ENCODE results near the gene ZNF784. TPM values are rescaled to one million over a fixed set of nuclear protein-coding genes. Genes with fewer than 3 reads are reported as not detected.

Gene ZNF784
- total and polyA plus RNA-seq, 2 of the 8 experiments (the other 6 are each of a cell fraction or from before 2014, with no cell fraction given): 6.5 to 8.0 TPM

DNA sequence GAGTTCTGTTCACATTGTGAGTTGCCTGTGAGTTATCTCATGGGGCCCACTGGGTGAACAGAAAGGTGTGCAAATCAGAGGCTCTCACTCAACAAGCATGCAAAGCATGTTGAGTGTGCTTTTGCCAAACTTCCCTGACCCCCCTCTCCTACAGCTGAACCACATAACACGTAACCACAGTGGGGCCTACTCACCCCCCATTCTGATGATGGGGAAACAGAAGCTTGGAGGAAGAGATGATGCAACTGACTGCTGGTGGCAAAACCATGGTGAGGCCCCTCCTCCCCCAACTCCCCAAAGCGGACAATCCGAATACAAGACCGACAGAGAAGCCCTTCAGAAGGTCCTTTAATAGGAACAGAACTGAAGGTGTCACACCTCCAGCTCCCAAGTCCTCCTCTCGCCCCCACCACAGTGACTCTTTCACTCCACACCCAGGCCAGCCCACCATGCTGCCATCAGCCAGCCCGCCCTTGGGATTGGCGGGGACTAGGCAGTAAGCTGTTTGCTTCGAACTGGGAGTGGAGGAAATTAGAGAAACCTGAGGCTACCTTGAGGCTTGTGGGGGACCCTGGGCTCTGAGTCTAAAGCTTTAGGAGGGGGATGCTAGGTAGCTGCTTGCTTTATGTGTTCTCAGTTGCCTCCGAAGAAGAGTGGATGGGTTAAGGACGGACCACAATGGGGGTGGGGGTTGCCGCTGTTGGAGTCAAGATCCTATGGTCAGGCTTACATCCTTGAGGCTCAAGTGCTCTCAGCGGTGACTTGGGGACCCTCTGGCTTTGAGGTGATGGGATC lies 3.8 kb downstream of the ZNF784 start:
- WGBS, 2 experiments (ENCODE audit: extremely low coverage in 1 of 2, insufficient coverage in 1 of 2, insufficient read length in 1 of 2, insufficient replicate concordance in 2 of 2, low coverage in 1 of 2, low lambda C conversion rate in 2 of 2, missing lambda C conversion rate in 1 of 2): 89% methylated on average over 12 of the region's 12 CpGs; no CpG with 5 or more reads in 1 of the 2 experiments
- Histone ChIP-seq H3K14ac (ENCODE audit: insufficient read length) (no peak overlapping the region), H3K56ac (replicated peaks; ENCODE audit: insufficient read length, low read depth, low read length) (no peak overlapping the region), H2AK5ac (ENCODE audit: low read depth, low read length) (no peak overlapping the region), H3K79me2 (ENCODE audit: control insufficient read depth in 1 of 2, insufficient read depth in 2 of 2, low read length in 2 of 2) (no peaks in the 10 kb centered on the region), H3K79me1 (ENCODE audit: low read depth, low read length) (no peaks in the 10 kb centered on the region), H4K8ac (ENCODE audit: extremely low read depth, insufficient read depth, low read length) (no peak overlapping the region), H3K23ac (ENCODE audit: insufficient read length) (no peak overlapping the region), H3K23me2 (ENCODE audit: low read depth, low read length) (no peaks in the 10 kb centered on the region), H4K5ac (ENCODE audit: insufficient read length, low read depth, low read length) (no peak overlapping the region), H3K4me2 (ENCODE audit: insufficient read depth in 1 of 2, low read depth in 2 of 2, low read length in 2 of 2) (no peak overlapping the region), H2BK20ac (ENCODE audit: low read length) (no peak overlapping the region), H3K9me3 (ENCODE audit: insufficient read depth in 2 of 2, low read depth in 1 of 2, low read length in 1 of 2) (no peaks in the 10 kb centered on the region; a peak in 1 of 4 replicates), H2AFZ (ENCODE audit: low read length) (no peak overlapping the region), H3K36me3 (ENCODE audit: control insufficient read depth in 2 of 4, insufficient read depth in 4 of 4, low read length in 3 of 4) (peaks cover 0 to 22% (median 4%) of the 10 kb centered on the region in 4 experiments; a peak in 6 of 8 replicates), H2BK12ac (ENCODE audit: low read depth, low read length) (no peak overlapping the region), H2BK15ac (ENCODE audit: low read length) (no peak overlapping the region), H3K4me3 (ENCODE audit: extremely low read depth in 1 of 4, insufficient read depth in 2 of 4, low read depth in 3 of 4, low read length in 4 of 4) (no peak overlapping the region), H3K4ac (replicated peaks; ENCODE audit: insufficient read length, low read depth, low read length) (no peak overlapping the region), H2BK5ac (ENCODE audit: low read depth, low read length) (no peak overlapping the region), H4K20me1 (replicated peaks in 1 of 2; ENCODE audit: control insufficient read depth in 1 of 2, insufficient read depth in 2 of 2, low read length in 2 of 2) (peaks cover 1 to 5% of the 10 kb centered on the region in 2 experiments), H3K27me3 (replicated peaks in 1 of 4; ENCODE audit: control insufficient read depth in 3 of 4, extremely low read depth in 1 of 4, insufficient read depth in 3 of 4, low read length in 3 of 4) (peaks cover 0 to 2% (median 0%) of the 10 kb centered on the region in 4 experiments; a peak in 1 of 7 replicates), H4K91ac (replicated peaks; ENCODE audit: insufficient read length, low read length) (no peak overlapping the region), H2BK120ac (replicated peaks; ENCODE audit: low read depth, low read length) (no peak overlapping the region), H3K4me1 (replicated peaks in 1 of 4; ENCODE audit: control insufficient read depth in 3 of 4, insufficient read depth in 4 of 4, low read length in 3 of 4) (peaks cover 0 to 3% (median 0%) of the 10 kb centered on the region in 4 experiments; a peak in 3 of 7 replicates), H3K18ac (ENCODE audit: extremely low read depth, low read length) (no peak overlapping the region), H3K9ac (replicated peaks in 1 of 4; ENCODE audit: extremely low read depth in 1 of 4, low read depth in 3 of 4, low read length in 3 of 4) (no peak overlapping the region), H3K27ac (ENCODE audit: low read depth, low read length) (no peak overlapping the region)
- TF ChIP-seq SUZ12 (IDR thresholded peaks at IDR 0.05; ENCODE audit: low read length) (no peak), POLR2A (IDR thresholded peaks at IDR 0.05; ENCODE audit: control extremely low read depth in 1 of 2, low read depth in 2 of 2, low read length in 2 of 2) (peak in 1 of 2 experiments; percentile 29; a peak in 2 of 3 replicates)
- DNase-seq (ENCODE audit: low read depth in 1 of 2, low spot score in 2 of 2): no peak
- no peak for FAIRE-seq
- CTCF ChIA-PET (ENCODE audit: partially characterized antibody): interaction anchor here (0.6 to 8.0 kb wide), 4 partner anchors 9 to 478 kb away, joined by 3 to 38 read pairs (median 6); no protein-coding TSS in a partner anchor
- POLR2A ChIA-PET (ENCODE audit: partially characterized antibody): interaction anchor here (0.5 to 6.8 kb wide), 12 partner anchors 9 to 507 kb away, joined by 3 to 32 read pairs (median 4); partner anchors contain the start of genes FIZ1, UBE2S, ZNF524 and ZNF865
